ENCODE data around the gene MEI4. TPM values are rescaled to one million over a fixed set of nuclear protein-coding genes. Genes with fewer than 3 reads are reported as not detected.

Gene MEI4
- total RNA-seq, 1 experiment from 2014 or later, result not detected

DNA sequence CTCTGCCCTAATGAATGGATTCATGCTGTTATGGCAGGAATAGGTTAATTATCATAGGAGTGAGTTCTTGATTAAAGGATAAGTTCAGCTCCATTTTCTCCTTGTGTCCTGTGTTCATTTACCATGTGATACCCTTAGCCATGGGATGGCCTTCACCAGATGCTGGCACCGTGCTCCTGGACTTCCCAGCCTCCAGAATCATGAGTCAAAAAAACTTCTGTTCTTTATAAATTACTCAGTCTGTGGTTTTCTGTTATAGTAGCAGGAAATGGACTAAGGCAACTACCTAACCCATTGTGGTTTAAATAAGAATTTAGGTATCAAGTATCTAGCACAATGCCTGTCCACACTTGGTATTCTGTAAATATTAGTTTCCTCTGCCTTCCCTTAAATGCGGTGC, 223.5 kb downstream of the MEI4 start:
- CTCF ChIA-PET, result no interaction called here
- BruUV-seq (replicated peaks), result no TSS peak

More for the DNA sequence above, 223.5 kb downstream of the MEI4 start:
- Histone ChIP-seq H3K4me2 (ENCODE audit: low read length) (no peak overlapping the region), H3K36me3 (ENCODE audit: control insufficient read depth in 1 of 2, insufficient read depth in 2 of 2, low read length in 2 of 2) (no peaks in the 10 kb centered on the region), H3K4me3 (replicated peaks in 1 of 2; ENCODE audit: low read depth in 1 of 2, low read length in 2 of 2) (no peak overlapping the region), H3K79me2 (ENCODE audit: insufficient read depth, low read length) (no peaks in the 10 kb centered on the region), H3K27ac (ENCODE audit: low read depth, low read length) (no peak overlapping the region), H3K9me2 (ENCODE audit: insufficient read depth) (no peaks in the 10 kb centered on the region), H3K9me3 (ENCODE audit: control insufficient read depth in 1 of 2, insufficient read depth in 1 of 2, low read depth in 1 of 2, low read length in 2 of 2) (no peaks in the 10 kb centered on the region), H3K27me3 (ENCODE audit: insufficient read depth, low read length) (no peaks in the 10 kb centered on the region), H3K4me1 (ENCODE audit: control insufficient read depth in 1 of 2, insufficient read depth in 2 of 2, low read length in 2 of 2) (peaks cover 4 to 16% of the 10 kb centered on the region in 2 experiments; a peak in 2 of 4 replicates), H4K20me1 (ENCODE audit: insufficient read depth) (no peaks in the 10 kb centered on the region), H3K9ac (ENCODE audit: low read length) (no peak overlapping the region), H2AFZ (ENCODE audit: low read depth, low read length, poor library complexity, severe bottlenecking) (no peak overlapping the region)
- ChIA-PET POLR2A (no interaction called here), RAD21 (ENCODE audit: low non-redundant PET in 1 of 2, low total read pairs in 2 of 2, uncharacterized antibody in 2 of 2, unreplicated experiment in 2 of 2) (no interaction called here)
- ATAC-seq (no peak), DNase-seq (ENCODE audit: low read depth, low spot score) (no peak)
- intact Hi-C loops (cut with micrococcal nuclease), result no loop called here
- TF ChIP-seq SRF (IDR thresholded peaks at IDR 0.05; ENCODE audit: low read depth), result no peak
- no peak for TF ChIP-seq YY1 (IDR thresholded peaks at IDR 0.05; ENCODE audit: extremely low read depth, insufficient replicate concordance, low read depth, low read length)
- TF ChIP-seq, protein P1, sequence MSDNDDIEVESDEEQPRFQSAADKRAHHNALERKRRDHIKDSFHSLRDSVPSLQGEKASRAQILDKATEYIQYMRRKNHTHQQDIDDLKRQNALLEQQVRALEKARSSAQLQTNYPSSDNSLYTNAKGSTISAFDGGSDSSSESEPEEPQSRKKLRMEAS (IDR thresholded peaks at IDR 0.05), result no peak
- no peak for TF ChIP-seq POLR2A (IDR thresholded peaks at IDR 0.05; ENCODE audit: borderline replicate concordance, extremely low read depth, insufficient read depth, insufficient read length)
- TF ChIP-seq, protein P2, sequence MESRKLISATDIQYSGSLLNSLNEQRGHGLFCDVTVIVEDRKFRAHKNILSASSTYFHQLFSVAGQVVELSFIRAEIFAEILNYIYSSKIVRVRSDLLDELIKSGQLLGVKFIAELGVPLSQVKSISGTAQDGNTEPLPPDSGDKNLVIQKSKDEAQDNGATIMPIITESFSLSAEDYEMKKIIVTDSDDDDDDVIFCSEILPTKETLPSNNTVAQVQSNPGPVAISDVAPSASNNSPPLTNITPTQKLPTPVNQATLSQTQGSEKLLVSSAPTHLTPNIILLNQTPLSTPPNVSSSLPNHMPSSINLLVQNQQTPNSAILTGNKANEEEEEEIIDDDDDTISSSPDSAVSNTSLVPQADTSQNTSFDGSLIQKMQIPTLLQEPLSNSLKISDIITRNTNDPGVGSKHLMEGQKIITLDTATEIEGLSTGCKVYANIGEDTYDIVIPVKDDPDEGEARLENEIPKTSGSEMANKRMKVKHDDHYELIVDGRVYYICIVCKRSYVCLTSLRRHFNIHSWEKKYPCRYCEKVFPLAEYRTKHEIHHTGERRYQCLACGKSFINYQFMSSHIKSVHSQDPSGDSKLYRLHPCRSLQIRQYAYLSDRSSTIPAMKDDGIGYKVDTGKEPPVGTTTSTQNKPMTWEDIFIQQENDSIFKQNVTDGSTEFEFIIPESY (IDR thresholded peaks at IDR 0.05; ENCODE audit: extremely low read depth, insufficient replicate concordance, low read length), result no peak
- TF ChIP-seq ELF1 (IDR thresholded peaks at IDR 0.05; ENCODE audit: borderline replicate concordance, low read depth), result no peak
- TF ChIP-seq, protein P3, sequence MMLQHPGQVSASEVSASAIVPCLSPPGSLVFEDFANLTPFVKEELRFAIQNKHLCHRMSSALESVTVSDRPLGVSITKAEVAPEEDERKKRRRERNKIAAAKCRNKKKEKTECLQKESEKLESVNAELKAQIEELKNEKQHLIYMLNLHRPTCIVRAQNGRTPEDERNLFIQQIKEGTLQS (IDR thresholded peaks at IDR 0.05), result no peak
- no peak for TF ChIP-seq TCF7L2 (IDR thresholded peaks at IDR 0.05; ENCODE audit: borderline replicate concordance, extremely low read depth, insufficient read depth, insufficient read length)
- TF ChIP-seq SP1 (IDR thresholded peaks at IDR 0.05; ENCODE audit: low read depth), result no peak
- TF ChIP-seq EZH2phosphoT487 (IDR thresholded peaks at IDR 0.05; ENCODE audit: borderline replicate concordance), result no peak
- no peak for TF ChIP-seq JUND (IDR thresholded peaks at IDR 0.05)
- TF ChIP-seq, protein P4, sequence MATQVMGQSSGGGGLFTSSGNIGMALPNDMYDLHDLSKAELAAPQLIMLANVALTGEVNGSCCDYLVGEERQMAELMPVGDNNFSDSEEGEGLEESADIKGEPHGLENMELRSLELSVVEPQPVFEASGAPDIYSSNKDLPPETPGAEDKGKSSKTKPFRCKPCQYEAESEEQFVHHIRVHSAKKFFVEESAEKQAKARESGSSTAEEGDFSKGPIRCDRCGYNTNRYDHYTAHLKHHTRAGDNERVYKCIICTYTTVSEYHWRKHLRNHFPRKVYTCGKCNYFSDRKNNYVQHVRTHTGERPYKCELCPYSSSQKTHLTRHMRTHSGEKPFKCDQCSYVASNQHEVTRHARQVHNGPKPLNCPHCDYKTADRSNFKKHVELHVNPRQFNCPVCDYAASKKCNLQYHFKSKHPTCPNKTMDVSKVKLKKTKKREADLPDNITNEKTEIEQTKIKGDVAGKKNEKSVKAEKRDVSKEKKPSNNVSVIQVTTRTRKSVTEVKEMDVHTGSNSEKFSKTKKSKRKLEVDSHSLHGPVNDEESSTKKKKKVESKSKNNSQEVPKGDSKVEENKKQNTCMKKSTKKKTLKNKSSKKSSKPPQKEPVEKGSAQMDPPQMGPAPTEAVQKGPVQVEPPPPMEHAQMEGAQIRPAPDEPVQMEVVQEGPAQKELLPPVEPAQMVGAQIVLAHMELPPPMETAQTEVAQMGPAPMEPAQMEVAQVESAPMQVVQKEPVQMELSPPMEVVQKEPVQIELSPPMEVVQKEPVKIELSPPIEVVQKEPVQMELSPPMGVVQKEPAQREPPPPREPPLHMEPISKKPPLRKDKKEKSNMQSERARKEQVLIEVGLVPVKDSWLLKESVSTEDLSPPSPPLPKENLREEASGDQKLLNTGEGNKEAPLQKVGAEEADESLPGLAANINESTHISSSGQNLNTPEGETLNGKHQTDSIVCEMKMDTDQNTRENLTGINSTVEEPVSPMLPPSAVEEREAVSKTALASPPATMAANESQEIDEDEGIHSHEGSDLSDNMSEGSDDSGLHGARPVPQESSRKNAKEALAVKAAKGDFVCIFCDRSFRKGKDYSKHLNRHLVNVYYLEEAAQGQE (IDR thresholded peaks at IDR 0.05; ENCODE audit: low read depth), result no peak
- no peak for TF ChIP-seq ZFX (IDR thresholded peaks at IDR 0.05)
- TF ChIP-seq, protein P5, sequence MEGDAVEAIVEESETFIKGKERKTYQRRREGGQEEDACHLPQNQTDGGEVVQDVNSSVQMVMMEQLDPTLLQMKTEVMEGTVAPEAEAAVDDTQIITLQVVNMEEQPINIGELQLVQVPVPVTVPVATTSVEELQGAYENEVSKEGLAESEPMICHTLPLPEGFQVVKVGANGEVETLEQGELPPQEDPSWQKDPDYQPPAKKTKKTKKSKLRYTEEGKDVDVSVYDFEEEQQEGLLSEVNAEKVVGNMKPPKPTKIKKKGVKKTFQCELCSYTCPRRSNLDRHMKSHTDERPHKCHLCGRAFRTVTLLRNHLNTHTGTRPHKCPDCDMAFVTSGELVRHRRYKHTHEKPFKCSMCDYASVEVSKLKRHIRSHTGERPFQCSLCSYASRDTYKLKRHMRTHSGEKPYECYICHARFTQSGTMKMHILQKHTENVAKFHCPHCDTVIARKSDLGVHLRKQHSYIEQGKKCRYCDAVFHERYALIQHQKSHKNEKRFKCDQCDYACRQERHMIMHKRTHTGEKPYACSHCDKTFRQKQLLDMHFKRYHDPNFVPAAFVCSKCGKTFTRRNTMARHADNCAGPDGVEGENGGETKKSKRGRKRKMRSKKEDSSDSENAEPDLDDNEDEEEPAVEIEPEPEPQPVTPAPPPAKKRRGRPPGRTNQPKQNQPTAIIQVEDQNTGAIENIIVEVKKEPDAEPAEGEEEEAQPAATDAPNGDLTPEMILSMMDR (IDR thresholded peaks at IDR 0.05 in 2 of 3, conservative IDR thresholded peaks at IDR 0.05 in 1 of 3; ENCODE audit: borderline replicate concordance in 1 of 3, insufficient read depth in 1 of 3, low read depth in 2 of 3, low read length in 2 of 3), result no peak
- TF ChIP-seq EGR1 (IDR thresholded peaks at IDR 0.05; ENCODE audit: low read depth), result no peak
- TF ChIP-seq RAD21 (IDR thresholded peaks at IDR 0.05; ENCODE audit: low read depth), result no peak
- TF ChIP-seq CBX3 (IDR thresholded peaks at IDR 0.05; ENCODE audit: low read depth), result no peak

Measured in HCT116 (cell line).